ENCODE measurements around the gene ZCCHC8. TPM values are rescaled to one million over a fixed set of nuclear protein-coding genes. Genes with fewer than 3 reads are reported as not detected.
"Not testable (repeated sequence)": the region's sequence is repeated elsewhere in the genome, so short reads cannot be mapped to it uniquely, and the experiment has no call there.

Gene ZCCHC8
- total RNA-seq, 1 experiment from 2014 or later, result 41.8 TPM

DNA sequence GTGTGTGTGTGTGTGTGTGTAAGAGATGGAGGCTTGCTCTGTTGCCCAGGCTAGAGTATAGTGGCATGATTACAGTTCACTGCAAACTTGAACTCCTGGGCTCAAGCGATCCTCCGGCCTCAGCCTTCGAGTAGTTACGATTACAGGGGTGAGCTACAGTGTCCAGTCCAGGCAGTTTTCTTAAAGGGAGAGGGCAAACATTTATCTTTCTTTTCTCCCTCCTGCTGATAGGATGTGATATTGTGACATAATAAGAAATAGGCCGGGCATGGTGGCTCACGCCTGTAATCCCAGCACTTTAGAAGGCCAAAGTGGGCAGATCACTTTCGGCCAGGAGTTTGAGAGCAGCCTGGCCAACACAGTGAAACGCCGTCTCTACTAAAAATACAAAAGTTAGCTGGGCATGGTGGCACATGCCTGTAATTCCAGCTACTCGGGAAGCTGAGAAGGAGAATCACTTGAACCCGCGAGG, 46.4 kb downstream of the ZCCHC8 start:
- BruUV-seq (replicated peaks), result no TSS peak
- TF ChIP-seq, protein P1, sequence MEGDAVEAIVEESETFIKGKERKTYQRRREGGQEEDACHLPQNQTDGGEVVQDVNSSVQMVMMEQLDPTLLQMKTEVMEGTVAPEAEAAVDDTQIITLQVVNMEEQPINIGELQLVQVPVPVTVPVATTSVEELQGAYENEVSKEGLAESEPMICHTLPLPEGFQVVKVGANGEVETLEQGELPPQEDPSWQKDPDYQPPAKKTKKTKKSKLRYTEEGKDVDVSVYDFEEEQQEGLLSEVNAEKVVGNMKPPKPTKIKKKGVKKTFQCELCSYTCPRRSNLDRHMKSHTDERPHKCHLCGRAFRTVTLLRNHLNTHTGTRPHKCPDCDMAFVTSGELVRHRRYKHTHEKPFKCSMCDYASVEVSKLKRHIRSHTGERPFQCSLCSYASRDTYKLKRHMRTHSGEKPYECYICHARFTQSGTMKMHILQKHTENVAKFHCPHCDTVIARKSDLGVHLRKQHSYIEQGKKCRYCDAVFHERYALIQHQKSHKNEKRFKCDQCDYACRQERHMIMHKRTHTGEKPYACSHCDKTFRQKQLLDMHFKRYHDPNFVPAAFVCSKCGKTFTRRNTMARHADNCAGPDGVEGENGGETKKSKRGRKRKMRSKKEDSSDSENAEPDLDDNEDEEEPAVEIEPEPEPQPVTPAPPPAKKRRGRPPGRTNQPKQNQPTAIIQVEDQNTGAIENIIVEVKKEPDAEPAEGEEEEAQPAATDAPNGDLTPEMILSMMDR (IDR thresholded peaks at IDR 0.05; ENCODE audit: unreplicated experiment), result no peak
- Mint-ChIP-seq H3K9me3 (ENCODE audit: unreplicated experiment) (no peaks in the 10 kb centered on the region), H3K4me3 (ENCODE audit: unreplicated experiment) (no peak overlapping the region), H3K27me3 (ENCODE audit: insufficient read depth, unreplicated experiment) (no peaks in the 10 kb centered on the region), H3K36me3 (ENCODE audit: insufficient read depth, unreplicated experiment) (peaks cover 1% of the 10 kb centered on the region), H3K4me1 (ENCODE audit: insufficient read depth, unreplicated experiment) (peaks cover 12% of the 10 kb centered on the region), H3K27ac (ENCODE audit: low read depth, unreplicated experiment) (no peak overlapping the region)
- intact Hi-C loops (cut with micrococcal nuclease), result no loop called here
- CTCF ChIA-PET, result interaction anchor here (0.7 to 0.9 kb wide), 2 partner anchors 118 to 288 kb away, joined by 3 read pairs; no protein-coding TSS in a partner anchor
- DNase-seq (ENCODE audit: unreplicated experiment), result no peak
- POLR2A ChIA-PET, result interaction anchor here (1.9 kb wide), 1 partner anchor 10 kb away, joined by 9 read pairs; no protein-coding TSS in a partner anchor

DNA sequence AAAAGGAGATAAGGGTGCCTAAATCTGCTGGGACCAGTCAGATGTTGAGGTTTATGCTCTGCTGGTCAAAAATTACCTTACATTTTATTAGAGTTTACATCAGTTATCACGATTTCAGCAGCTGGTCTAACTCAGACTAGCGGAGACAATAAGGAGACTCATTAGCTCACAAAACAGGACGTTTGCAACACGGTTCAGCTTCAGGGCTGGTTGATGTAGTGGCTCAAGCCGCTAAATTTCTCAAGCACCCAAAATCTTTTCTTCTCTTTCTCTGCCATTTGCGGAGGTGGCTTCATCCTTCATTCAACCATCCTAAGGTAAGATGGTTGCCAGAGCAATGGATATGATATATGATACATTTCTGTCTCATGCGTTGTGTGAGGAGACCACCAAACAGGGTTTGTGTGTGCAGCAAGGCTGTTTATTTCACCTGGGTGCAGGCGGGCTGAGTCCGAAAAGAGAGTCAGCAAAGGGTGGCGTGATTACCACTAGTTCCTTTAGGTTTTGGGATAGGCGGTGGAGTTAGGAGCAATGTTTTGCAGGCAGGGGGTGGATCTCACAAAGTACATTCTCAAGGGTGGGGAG, 47.9 kb downstream of the ZCCHC8 start:
- H3K36me3 Mint-ChIP-seq (ENCODE audit: insufficient read depth, unreplicated experiment), result peaks cover 5% of the 10 kb centered on the region
- CTCF ChIA-PET, result interaction anchor here (1.1 to 1.4 kb wide), 2 partner anchors 18 to 53 kb away, joined by 3 to 5 read pairs; no protein-coding TSS in a partner anchor
- intact Hi-C loops (cut with micrococcal nuclease), result no loop called here
- BruUV-seq (replicated peaks), result no TSS peak
- H3K27me3 Mint-ChIP-seq (ENCODE audit: insufficient read depth, unreplicated experiment), result no peaks in the 10 kb centered on the region
- H3K9me3 Mint-ChIP-seq (ENCODE audit: unreplicated experiment), result no peaks in the 10 kb centered on the region
- H3K4me1 Mint-ChIP-seq (ENCODE audit: insufficient read depth, unreplicated experiment), result peaks cover 12% of the 10 kb centered on the region
- TF ChIP-seq, protein P1 (IDR thresholded peaks at IDR 0.05; ENCODE audit: unreplicated experiment), result no peak
- DNase-seq (ENCODE audit: unreplicated experiment), result no peak
- POLR2A ChIA-PET, result interaction anchor here (0.6 to 1.0 kb wide), 2 partner anchors 9 to 52 kb away, joined by 3 read pairs; no protein-coding TSS in a partner anchor
- no peak overlapping the region for H3K27ac Mint-ChIP-seq (ENCODE audit: low read depth, unreplicated experiment)
- H3K4me3 Mint-ChIP-seq (ENCODE audit: unreplicated experiment), result no peak overlapping the region

DNA sequence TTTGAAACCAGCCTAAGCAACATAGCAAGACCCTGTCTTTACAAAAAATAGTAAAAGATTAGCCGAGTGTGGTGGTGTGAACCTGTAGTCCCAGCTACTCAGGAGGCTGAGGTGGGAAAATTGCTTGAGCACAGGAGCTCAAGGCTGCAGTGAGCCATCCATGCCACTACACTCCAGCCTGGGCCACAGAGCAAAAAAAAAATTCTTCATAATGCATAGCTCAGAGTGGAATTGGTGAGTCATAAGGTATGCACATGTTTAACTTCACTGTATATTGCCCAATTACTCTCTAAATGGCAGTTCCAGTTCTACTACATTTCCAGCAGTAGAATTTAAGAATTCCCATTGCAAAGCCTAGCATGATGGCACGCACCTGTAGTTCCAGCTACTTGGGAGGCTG, 51.4 kb downstream of the ZCCHC8 start:
- Mint-ChIP-seq H3K27me3 (ENCODE audit: insufficient read depth, unreplicated experiment) (no peaks in the 10 kb centered on the region), H3K4me3 (ENCODE audit: unreplicated experiment) (no peak overlapping the region), H3K27ac (ENCODE audit: low read depth, unreplicated experiment) (no peak overlapping the region), H3K36me3 (ENCODE audit: insufficient read depth, unreplicated experiment) (peaks cover 5% of the 10 kb centered on the region), H3K9me3 (ENCODE audit: unreplicated experiment) (no peaks in the 10 kb centered on the region), H3K4me1 (ENCODE audit: insufficient read depth, unreplicated experiment) (peaks cover 15% of the 10 kb centered on the region)
- DNase-seq (ENCODE audit: unreplicated experiment), result peak; percentile 90
- CTCF ChIA-PET, result interaction anchor here (1.1 to 1.7 kb wide), 4 partner anchors 22 to 50 kb away, joined by 3 to 15 read pairs (median 5); no protein-coding TSS in a partner anchor
- TF ChIP-seq, protein P1 (IDR thresholded peaks at IDR 0.05; ENCODE audit: unreplicated experiment), result no peak
- no TSS peak for BruUV-seq (replicated peaks)
- POLR2A ChIA-PET, result interaction anchor here (0.7 to 2.8 kb wide), 15 partner anchors 9 to 78 kb away, joined by 3 to 21 read pairs (median 5); partner anchors contain the start of genes CLIP1, KNTC1, RSRC2 and ZCCHC8
- intact Hi-C loops (cut with micrococcal nuclease), result no loop called here

DNA sequence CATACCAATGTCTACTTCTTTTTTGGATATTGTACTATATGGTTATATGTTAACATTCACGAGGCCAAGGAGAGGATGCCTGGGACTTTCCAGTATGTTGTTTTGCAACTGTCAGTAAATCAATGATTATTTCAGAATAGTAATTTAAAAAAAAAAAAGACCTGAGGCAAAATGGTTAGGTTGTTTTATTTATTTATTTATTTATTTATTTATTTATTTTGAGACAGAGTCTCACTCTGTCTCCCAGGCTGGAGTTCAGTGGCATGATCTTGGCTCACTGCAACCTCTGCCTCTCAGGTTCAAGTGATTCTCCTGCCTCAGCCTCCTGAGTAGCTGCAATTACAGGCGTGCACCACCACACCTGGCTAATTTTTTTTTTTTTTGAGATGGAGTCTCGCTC, 52.9 kb downstream of the ZCCHC8 start:
- H3K4me3 Mint-ChIP-seq (ENCODE audit: unreplicated experiment); H3K9me3 Mint-ChIP-seq (ENCODE audit: unreplicated experiment); H3K36me3 Mint-ChIP-seq (ENCODE audit: insufficient read depth, unreplicated experiment); H3K27ac Mint-ChIP-seq (ENCODE audit: low read depth, unreplicated experiment); H3K27me3 Mint-ChIP-seq (ENCODE audit: insufficient read depth, unreplicated experiment); DNase-seq (ENCODE audit: unreplicated experiment); BruUV-seq (replicated peaks); intact Hi-C loops (cut with micrococcal nuclease): not testable (repeated sequence)
- ChIA-PET CTCF (interaction anchor here (0.6 kb wide), 1 partner anchor 80 kb away, joined by 3 read pairs; no protein-coding TSS in a partner anchor), POLR2A (interaction anchor here (0.6 kb wide), 2 partner anchors 13 to 319 kb away, joined by 3 read pairs; no protein-coding TSS in a partner anchor)
- H3K4me1 Mint-ChIP-seq (ENCODE audit: insufficient read depth, unreplicated experiment), result peaks cover 10% of the 10 kb centered on the region

DNA sequence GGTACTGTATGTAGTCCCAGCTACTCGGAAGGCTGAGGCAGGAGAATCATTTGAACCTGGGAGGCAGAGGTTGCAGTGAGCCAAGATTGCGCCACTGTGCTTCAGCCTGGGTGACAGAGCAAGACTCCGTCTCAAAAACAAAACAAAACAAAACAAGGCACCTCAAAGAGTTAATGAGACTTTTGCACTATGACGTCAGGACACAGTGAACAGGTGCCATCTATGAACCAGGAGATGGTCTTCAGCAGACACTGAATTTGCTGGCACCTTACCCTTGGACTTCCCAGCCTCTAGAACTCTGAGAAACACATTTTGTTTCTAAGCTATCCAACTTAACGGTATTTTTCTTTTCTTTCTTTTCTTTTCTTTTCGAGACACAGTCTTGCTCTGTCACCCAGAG, 54.3 kb downstream of the ZCCHC8 start:
- H3K27me3 Mint-ChIP-seq (ENCODE audit: insufficient read depth, unreplicated experiment); H3K4me1 Mint-ChIP-seq (ENCODE audit: insufficient read depth, unreplicated experiment); H3K36me3 Mint-ChIP-seq (ENCODE audit: insufficient read depth, unreplicated experiment); BruUV-seq (replicated peaks); POLR2A ChIA-PET; H3K4me3 Mint-ChIP-seq (ENCODE audit: unreplicated experiment); DNase-seq (ENCODE audit: unreplicated experiment); H3K9me3 Mint-ChIP-seq (ENCODE audit: unreplicated experiment); intact Hi-C loops (cut with micrococcal nuclease): not testable (repeated sequence)
- CTCF ChIA-PET, result interaction anchor here (0.9 to 1.4 kb wide), 3 partner anchors 17 to 46 kb away, joined by 4 to 6 read pairs (median 5); no protein-coding TSS in a partner anchor
- H3K27ac Mint-ChIP-seq (ENCODE audit: low read depth, unreplicated experiment), result peak overlapping the region; percentile 61

DNA sequence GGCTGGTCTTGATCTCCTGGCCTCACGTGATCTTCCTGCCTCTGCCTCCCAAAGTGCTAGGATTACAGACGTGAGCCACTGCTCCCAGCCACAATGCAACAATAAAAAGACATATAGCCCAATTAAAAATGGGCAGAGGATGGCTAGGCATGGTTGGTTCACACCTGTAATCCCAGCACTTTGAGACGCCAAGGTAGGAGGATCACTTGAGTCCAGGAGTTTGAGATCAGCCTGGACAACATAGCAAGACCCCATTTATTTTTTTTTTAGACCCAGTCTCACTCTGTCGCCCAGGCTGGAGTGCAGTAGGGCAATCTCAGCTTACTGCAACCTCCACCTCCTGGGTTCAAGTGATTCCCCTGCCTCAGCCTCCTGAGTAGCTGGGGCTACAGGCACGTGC, 56.7 kb downstream of the ZCCHC8 start:
- H3K4me1 Mint-ChIP-seq (ENCODE audit: insufficient read depth, unreplicated experiment), result peaks cover 12% of the 10 kb centered on the region
- intact Hi-C loops (cut with micrococcal nuclease); CTCF ChIA-PET; DNase-seq (ENCODE audit: unreplicated experiment); H3K4me3 Mint-ChIP-seq (ENCODE audit: unreplicated experiment); BruUV-seq (replicated peaks); H3K9me3 Mint-ChIP-seq (ENCODE audit: unreplicated experiment); H3K27ac Mint-ChIP-seq (ENCODE audit: low read depth, unreplicated experiment); H3K36me3 Mint-ChIP-seq (ENCODE audit: insufficient read depth, unreplicated experiment); H3K27me3 Mint-ChIP-seq (ENCODE audit: insufficient read depth, unreplicated experiment): not testable (repeated sequence)
- POLR2A ChIA-PET, result interaction anchor here (1.0 kb wide), 1 partner anchor 9 kb away, joined by 3 read pairs; no protein-coding TSS in a partner anchor

DNA sequence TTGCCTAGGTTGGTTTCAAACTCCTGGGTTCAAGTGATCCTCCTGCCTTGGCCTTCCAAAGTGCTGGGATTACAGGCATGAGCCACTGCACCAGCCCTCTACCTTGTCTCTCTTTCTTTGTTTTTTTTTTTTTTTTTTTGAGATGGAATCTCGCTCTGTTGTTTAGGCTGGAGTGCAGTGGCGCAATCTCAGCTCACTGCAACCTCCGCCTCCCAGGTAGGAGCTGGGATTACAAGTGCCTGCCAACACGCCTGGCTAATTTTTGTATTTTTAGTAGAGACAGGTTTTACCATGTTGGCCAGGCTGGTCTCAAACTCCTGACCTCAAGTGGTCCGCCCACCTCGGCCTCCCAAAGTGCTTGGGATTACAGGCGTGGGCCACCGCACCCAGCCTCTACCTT, 61.9 kb downstream of the ZCCHC8 start:
- peaks cover 22% of the 10 kb centered on the region for H3K4me1 Mint-ChIP-seq (ENCODE audit: insufficient read depth, unreplicated experiment)
- H3K27me3 Mint-ChIP-seq (ENCODE audit: insufficient read depth, unreplicated experiment); H3K36me3 Mint-ChIP-seq (ENCODE audit: insufficient read depth, unreplicated experiment); H3K9me3 Mint-ChIP-seq (ENCODE audit: unreplicated experiment); intact Hi-C loops (cut with micrococcal nuclease); BruUV-seq (replicated peaks): not testable (repeated sequence)
- peak; percentile 60 for DNase-seq (ENCODE audit: unreplicated experiment)
- peak overlapping the region; percentile 37 for H3K4me3 Mint-ChIP-seq (ENCODE audit: unreplicated experiment)
- ChIA-PET POLR2A (interaction anchor here (0.6 to 3.1 kb wide), 12 partner anchors 11 to 478 kb away, joined by 3 to 21 read pairs (median 3); no protein-coding TSS in a partner anchor), CTCF (interaction anchor here (1.1 to 1.9 kb wide), 3 partner anchors 33 to 39 kb away, joined by 3 to 19 read pairs (median 5); no protein-coding TSS in a partner anchor)
- peak overlapping the region; percentile 72 for H3K27ac Mint-ChIP-seq (ENCODE audit: low read depth, unreplicated experiment)

Measured in MCF 10A (cell line).